AG04449 (cell line): Measurements from ENCODE around the gene TP73.

Experiments
- CTCF ChIA-PET: fragments of 350-600 bp; formaldehyde crosslinking; extraction: SDS; loops from one replicate; lab custom pipeline; 2021; ENCODE audit warnings: antibody characterized with exemption; lab: Yijun Ruan, JAX
- POLR2A ChIA-PET: fragments of 400-600, 350-600 bp; formaldehyde crosslinking; extraction: SDS; loops from one replicate; lab custom pipeline; 2020; ENCODE audit warnings: antibody characterized with exemption, inconsistent platforms; lab: Yijun Ruan, JAX
- DNase-seq: peaks from one replicate; pipeline ENCODE4 v3.0.0-alpha.2; 2010; ENCODE audit warnings: low read depth, low spot score
- H3K4me3 ChIP-seq: 2 replicates; pipeline ENCODE4 v1.5.1; 2011; ENCODE audit warnings: low read depth, mild to moderate bottlenecking, control low read depth, low read length
- TF ChIP-seq, protein P1 (sequence below): IDR thresholded peaks from one replicate; pipeline ENCODE4 v1.5.1; 2011; ENCODE audit warnings: mild to moderate bottlenecking, moderate library complexity, low read length, control low read depth, inconsistent platforms; ENCODE audit not compliant: insufficient read depth; ENCODE audit errors: missing control alignments

Gene TP73

DNA sequence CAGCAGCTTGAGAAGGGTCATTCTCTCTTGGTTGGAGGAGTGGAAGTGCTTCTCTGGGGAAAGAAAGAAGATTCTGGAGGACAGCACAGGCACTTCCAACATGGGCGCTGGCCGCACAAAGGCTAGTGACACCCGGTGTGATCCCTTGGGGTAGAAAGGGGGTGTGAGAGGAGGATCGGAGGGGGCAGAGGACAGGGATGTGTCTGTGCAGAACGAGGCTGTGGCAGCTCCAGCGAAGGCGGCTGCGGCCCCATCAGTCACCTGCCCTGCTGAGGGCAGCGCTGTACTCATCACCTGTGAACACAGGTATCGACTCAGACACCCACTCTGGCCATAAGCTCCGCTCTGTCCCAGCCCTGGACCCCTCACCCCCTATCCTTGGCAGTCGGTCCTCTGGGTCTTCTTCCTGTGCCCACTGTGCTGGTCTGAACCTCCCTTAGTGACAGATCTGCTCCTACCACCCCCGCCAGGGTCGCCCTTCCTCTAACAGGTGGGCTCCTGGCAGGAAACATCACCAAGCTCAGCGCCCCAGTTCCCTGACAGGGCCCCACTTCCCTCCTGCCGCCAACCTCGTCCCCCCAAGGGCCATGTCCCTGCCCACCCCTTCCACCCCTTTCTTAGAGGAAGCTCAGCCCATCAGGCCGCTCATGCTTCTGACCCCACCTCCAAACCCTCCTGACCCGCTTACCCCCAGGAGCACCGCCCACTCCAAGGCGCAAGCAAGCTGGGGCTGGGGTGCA is 20.1 kb downstream of the TP73 start:
- H3K4me3 ChIP-seq = no peak overlapping the region
- ChIA-PET POLR2A (no interaction called here), CTCF (interaction anchor here (1.1 kb wide), 1 partner anchor 16 kb away, joined by 3 read pairs; no protein-coding TSS in a partner anchor)
- TF ChIP-seq, protein P1, sequence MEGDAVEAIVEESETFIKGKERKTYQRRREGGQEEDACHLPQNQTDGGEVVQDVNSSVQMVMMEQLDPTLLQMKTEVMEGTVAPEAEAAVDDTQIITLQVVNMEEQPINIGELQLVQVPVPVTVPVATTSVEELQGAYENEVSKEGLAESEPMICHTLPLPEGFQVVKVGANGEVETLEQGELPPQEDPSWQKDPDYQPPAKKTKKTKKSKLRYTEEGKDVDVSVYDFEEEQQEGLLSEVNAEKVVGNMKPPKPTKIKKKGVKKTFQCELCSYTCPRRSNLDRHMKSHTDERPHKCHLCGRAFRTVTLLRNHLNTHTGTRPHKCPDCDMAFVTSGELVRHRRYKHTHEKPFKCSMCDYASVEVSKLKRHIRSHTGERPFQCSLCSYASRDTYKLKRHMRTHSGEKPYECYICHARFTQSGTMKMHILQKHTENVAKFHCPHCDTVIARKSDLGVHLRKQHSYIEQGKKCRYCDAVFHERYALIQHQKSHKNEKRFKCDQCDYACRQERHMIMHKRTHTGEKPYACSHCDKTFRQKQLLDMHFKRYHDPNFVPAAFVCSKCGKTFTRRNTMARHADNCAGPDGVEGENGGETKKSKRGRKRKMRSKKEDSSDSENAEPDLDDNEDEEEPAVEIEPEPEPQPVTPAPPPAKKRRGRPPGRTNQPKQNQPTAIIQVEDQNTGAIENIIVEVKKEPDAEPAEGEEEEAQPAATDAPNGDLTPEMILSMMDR = no peak
- DNase-seq = no peak

DNA sequence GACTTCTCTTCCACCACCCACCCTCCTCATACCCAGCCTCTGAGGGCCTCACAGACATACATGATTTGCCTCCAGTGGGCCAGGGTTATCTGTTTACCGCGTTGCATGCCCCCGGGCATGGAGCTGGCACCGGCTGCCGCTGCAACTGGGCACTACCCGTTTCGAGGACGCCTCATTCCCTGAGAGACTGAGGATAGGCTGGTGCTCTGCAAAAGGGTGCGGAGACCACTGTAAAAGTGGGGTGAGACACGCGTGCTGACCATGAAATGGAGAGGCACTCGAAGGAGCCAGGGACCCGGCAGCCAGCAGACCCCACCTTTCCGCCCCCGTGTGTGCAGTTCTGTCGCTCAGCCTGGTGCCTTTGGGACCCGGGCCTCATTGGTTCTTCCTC is 20.6 kb downstream of the TP73 start:
- TF ChIP-seq, protein P1 = no peak
- CTCF ChIA-PET = interaction anchor here (1.1 kb wide), 1 partner anchor 15 kb away, joined by 3 read pairs; no protein-coding TSS in a partner anchor

DNA sequence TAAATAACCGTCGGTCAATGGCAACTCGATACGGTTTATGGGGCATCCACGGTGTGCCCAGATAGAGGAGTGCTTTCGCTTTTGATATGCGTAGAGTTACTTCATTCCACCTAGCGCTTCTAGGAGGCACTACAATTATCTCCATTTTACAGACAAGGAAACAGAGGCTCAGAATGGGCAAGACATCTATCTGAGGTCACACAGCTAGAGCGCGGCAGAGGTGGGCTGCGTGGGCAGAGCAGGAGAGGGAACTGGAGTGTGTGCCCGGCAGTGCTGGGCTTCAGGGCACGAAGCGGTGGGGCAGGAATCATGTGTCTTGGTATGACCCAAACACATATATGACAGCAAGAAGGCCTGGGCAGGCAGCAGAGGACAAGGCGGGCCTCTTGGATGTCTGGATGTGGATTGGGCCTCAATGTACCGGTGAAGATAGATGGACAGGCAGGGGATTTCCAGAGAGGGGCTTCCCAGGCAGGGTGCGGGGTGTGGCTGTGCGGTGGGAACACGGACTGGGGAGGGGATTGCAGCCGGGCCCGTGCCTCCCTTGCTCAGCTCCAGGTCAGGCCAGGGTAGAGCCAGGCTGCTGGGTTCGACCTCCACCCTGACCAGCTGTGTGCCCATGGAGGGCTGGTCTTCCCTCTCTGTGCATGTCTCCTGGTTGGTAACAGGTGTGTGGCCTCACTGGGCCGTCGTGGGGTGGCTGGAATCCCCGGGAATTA is 21.2 kb downstream of the TP73 start:
- POLR2A ChIA-PET = no interaction called here
- CTCF ChIA-PET = interaction anchor here (1.1 kb wide), 2 partner anchors 14 to 51 kb away, joined by 3 read pairs; no protein-coding TSS in a partner anchor
- H3K4me3 ChIP-seq = no peak overlapping the region

More for the DNA sequence above, 20.6 kb downstream of the TP73 start:
- POLR2A ChIA-PET = no interaction called here
- no peak for DNase-seq
- H3K4me3 ChIP-seq = no peak overlapping the region

DNA sequence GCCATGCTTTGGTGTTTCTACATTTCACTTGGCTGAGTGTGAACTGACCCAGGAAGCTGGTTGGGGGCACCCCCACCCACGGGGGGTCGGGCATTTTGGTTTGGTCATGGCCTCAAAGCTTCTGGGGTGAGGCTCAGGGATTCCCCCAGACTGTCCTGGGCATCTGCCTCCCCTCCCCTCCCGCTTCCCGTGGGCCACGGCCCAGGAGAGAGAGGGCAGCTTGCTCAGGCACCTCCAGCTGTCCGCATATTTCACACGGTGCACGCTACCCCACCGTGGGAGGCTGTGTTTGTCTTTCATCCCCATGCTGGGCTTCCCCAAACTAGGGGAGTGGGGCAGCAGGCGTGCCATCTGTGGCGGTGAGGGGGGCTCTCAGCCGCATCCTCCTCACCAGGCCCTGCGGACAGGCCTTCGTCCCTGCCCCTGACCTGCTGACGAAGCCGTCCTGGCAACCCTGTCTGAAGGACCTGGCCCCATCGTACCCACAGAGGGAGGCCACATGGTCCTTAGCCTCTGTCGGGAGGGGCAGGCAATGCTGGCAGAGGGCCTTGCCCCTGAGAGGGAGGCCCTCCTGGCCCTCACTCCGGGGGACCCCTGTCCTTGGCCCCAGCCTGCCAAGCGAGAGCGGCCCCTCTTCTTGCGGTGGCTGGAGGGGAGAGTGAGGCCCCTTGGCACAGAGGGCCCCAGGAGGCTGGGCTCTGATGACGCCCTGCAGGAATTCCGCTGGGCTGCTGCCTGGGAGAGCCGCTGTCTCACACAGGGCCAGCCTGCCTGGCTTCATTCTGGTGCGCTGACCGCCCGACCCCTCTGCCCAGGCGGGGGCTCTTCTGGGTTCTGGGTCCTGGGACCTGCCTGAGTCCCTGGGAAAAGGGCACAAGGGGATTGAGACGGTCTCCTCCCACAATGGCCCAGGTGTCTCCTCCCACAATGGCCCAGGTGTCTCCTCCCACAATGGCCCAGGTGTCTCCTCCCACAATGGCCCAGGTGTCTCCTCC is 22.1 kb downstream of the TP73 start:
- POLR2A ChIA-PET = no interaction called here

More for the DNA sequence above, 21.2 kb downstream of the TP73 start:
- DNase-seq = no peak
- TF ChIP-seq, protein P1 = no peak

DNA sequence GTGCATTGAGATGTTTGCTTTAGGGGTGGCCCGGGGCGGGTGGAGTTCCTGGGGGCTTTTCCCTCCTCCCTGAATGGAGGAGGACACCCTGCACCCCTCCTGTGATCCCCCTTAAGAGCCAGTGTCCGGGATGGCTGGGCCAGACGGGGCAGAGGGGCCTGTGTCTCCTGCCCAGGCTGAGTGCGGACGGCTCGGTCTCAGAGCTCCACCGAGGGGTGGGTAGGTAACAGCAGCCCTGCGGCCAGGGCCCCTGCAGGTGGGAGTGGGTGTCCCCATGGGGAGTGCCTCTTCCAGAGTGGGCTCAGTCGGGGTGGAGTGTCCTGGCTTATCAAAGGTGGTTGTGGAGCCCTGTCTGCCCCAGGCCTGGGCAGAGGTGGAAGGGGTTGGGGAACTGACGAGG is 23.1 kb downstream of the TP73 start:
- no peak overlapping the region for H3K4me3 ChIP-seq
- DNase-seq = no peak
- TF ChIP-seq, protein P1 = no peak
- ChIA-PET POLR2A (no interaction called here), CTCF (no interaction called here)

More for the DNA sequence above, 22.1 kb downstream of the TP73 start:
- no peak for DNase-seq
- H3K4me3 ChIP-seq = no peak overlapping the region
- CTCF ChIA-PET = interaction anchor here (1.1 kb wide), 1 partner anchor 50 kb away, joined by 3 read pairs; no protein-coding TSS in a partner anchor
- TF ChIP-seq, protein P1 = no peak
